GM12878 (cell line): ENCODE data around the gene SPPL3. TPM values are rescaled to one million over a fixed set of nuclear protein-coding genes. Genes with fewer than 3 reads are reported as not detected.

Experiments used
- ATAC-seq: fragments of 200-7000 bp; cut with Tn5 transposase; 3 replicates; pipeline ENCODE4 v1.9.1; 2020; ENCODE audit warnings: mild to moderate bottlenecking, moderate library complexity
- BruUV-seq: library from RNA; stranded (reverse); fragments of 400-500 nt; replicated peaks from 2 replicates; lab custom pipeline; 2021; lab: Mats Ljungman, UMichigan
- CTCF ChIA-PET: fragments of 300-600 bp; sonication (Branson Sonifier 250); formaldehyde crosslinking; extraction: SDS; loops from one replicate; lab custom pipeline; 2021; ENCODE audit warnings: inconsistent platforms; lab: Yijun Ruan, JAX
- POLR2A ChIA-PET: fragments of 350-600 bp; formaldehyde crosslinking; extraction: SDS; loops from one replicate; lab custom pipeline; 2021; ENCODE audit warnings: inconsistent platforms; lab: Charles Lee
- RAD21 ChIA-PET: fragments of 300-600 bp; sonication (Branson Sonifier 250); formaldehyde crosslinking; loops from one replicate; lab custom pipeline; 2023; ENCODE audit warnings: antibody characterized with exemption; ENCODE audit not compliant: unreplicated experiment; lab: Charles Lee
- SMC1A ChIA-PET: fragments of 300-600 bp; sonication (Branson Sonifier 250); formaldehyde crosslinking; loops from one replicate; lab custom pipeline; 2023; ENCODE audit not compliant: unreplicated experiment, uncharacterized antibody; lab: Charles Lee
- DNase-seq: peaks from one replicate; pipeline ENCODE4 v3.0.0-alpha.2; 2011; ENCODE audit warnings: low read depth, low spot score
- FAIRE-seq: peaks from 3 replicates; lab custom pipeline; 2011; peaks lifted over from hg19 to GRCh38; lab: Jason Lieb, UNC
- H2AFZ ChIP-seq: 2 replicates; pipeline ENCODE4 v1.6.0; 2011; ENCODE audit warnings: low read depth, low read length, control low read depth; ENCODE audit not compliant: control insufficient read depth
- H3K27ac ChIP-seq: 2 replicates; pipeline ENCODE4 v1.5.1; 2011; ENCODE audit warnings: control low read depth; ENCODE audit not compliant: control insufficient read depth, insufficient read depth
- H3K27me3 ChIP-seq, 2 experiments: replicated peaks in 1 of 2; 2 replicates each; pipeline versions ENCODE4 v1.6.0 to v1.6.1; 2011; ENCODE audit warnings: low read length in 1 of 2; ENCODE audit not compliant: control insufficient read depth in 2 of 2, insufficient read depth in 2 of 2
- H3K36me3 ChIP-seq, 2 experiments: 2 replicates each; pipeline ENCODE4 v1.5.1; 2011; ENCODE audit warnings: low read length in 1 of 2; ENCODE audit not compliant: control insufficient read depth in 2 of 2, insufficient read depth in 2 of 2
- H3K4me1 ChIP-seq: 2 replicates; pipeline ENCODE4 v1.6.1; 2011; ENCODE audit warnings: mild to moderate bottlenecking, low read length, moderate library complexity, mixed read lengths; ENCODE audit not compliant: control insufficient read depth, insufficient read depth
- H3K4me2 ChIP-seq: 2 replicates; pipeline ENCODE4 v1.6.0; 2011; ENCODE audit warnings: control low read depth; ENCODE audit not compliant: control insufficient read depth, insufficient read depth
- H3K4me3 ChIP-seq: fragments of 200-600 bp; sonication (generic); 2 replicates; pipeline ENCODE4 v1.5.1; 2016
- H3K79me2 ChIP-seq: 2 replicates; pipeline ENCODE4 v1.6.0; 2011; ENCODE audit warnings: low read length; ENCODE audit not compliant: control insufficient read depth, insufficient read depth
- H3K9ac ChIP-seq: 2 replicates; pipeline ENCODE4 v1.8.0; 2011; ENCODE audit warnings: low read length, control low read depth, mixed read lengths; ENCODE audit not compliant: control insufficient read depth, insufficient read depth
- H3K9me3 ChIP-seq: replicated peaks from 3 replicates; pipeline ENCODE4 v1.5.1; 2011; ENCODE audit warnings: mild to moderate bottlenecking, low read length; ENCODE audit not compliant: control insufficient read depth, insufficient read depth
- H4K20me1 ChIP-seq: 2 replicates; pipeline ENCODE4 v1.6.0; 2011; ENCODE audit not compliant: control insufficient read depth, insufficient read depth
- CREB1 ChIP-seq: IDR thresholded peaks from 2 replicates; pipeline ENCODE4 v1.6.1; 2012; ENCODE audit warnings: low read depth, mild to moderate bottlenecking, inconsistent platforms
- CTCF ChIP-seq, 3 experiments: IDR thresholded peaks in 2 of 3; conservative IDR thresholded peaks in 1 of 3; 2 replicates each; pipeline ENCODE4 v1.5.1; 2011; ENCODE audit warnings: low read depth in 3 of 3, low read length in 3 of 3, mild to moderate bottlenecking in 3 of 3, control low read depth in 2 of 3, moderate library complexity in 2 of 3, inconsistent platforms in 1 of 3, mixed read lengths in 1 of 3; ENCODE audit not compliant: control insufficient read depth in 2 of 3, insufficient read depth in 1 of 3; ENCODE audit errors: extremely low read depth in 1 of 3
- EZH2 ChIP-seq: IDR thresholded peaks from 2 replicates; pipeline ENCODE4 v1.6.1; 2012; ENCODE audit warnings: low read depth, mild to moderate bottlenecking, control low read depth, inconsistent platforms, low read length, borderline replicate concordance; ENCODE audit not compliant: control insufficient read depth
- FOXK2 ChIP-seq: fragments of 450-650 bp; IDR thresholded peaks from 2 replicates; pipeline ENCODE4 v1.6.1; 2017; ENCODE audit warnings: mild to moderate bottlenecking, moderate library complexity
- HCFC1 ChIP-seq: fragments of 150-350 bp; IDR thresholded peaks from 2 replicates; pipeline ENCODE4 v1.6.1; 2014; ENCODE audit warnings: low read length
- IKZF1 ChIP-seq: fragments of 450-650 bp; conservative IDR thresholded peaks from 2 replicates; pipeline ENCODE4 v1.6.1; 2017; ENCODE audit warnings: antibody characterized with exemption, mild to moderate bottlenecking
- NR2C1 ChIP-seq: fragments of 450-650 bp; IDR thresholded peaks from 2 replicates; pipeline ENCODE4 v1.6.1; 2017; ENCODE audit warnings: antibody characterized with exemption, mild to moderate bottlenecking, moderate library complexity
- PAX8 ChIP-seq: fragments of 450-650 bp; IDR thresholded peaks from 2 replicates; pipeline ENCODE4 v1.6.1; 2017; ENCODE audit warnings: mild to moderate bottlenecking, moderate library complexity
- RELA ChIP-seq: fragments of 450-650 bp; IDR thresholded peaks from 2 replicates; pipeline ENCODE4 v1.8.0; 2014; ENCODE audit warnings: borderline replicate concordance; ENCODE audit not compliant: partially characterized antibody
- SIN3A ChIP-seq: IDR thresholded peaks from 2 replicates; pipeline ENCODE4 v1.6.1; 2012; ENCODE audit warnings: low read depth, low read length, improper control_type of control experiment
- SKIL ChIP-seq: fragments of 450-650 bp; IDR thresholded peaks from 2 replicates; pipeline ENCODE4 v1.6.1; 2017; ENCODE audit warnings: mild to moderate bottlenecking, low read depth, inconsistent platforms; ENCODE audit not compliant: poor library complexity, severe bottlenecking
- TCF12 ChIP-seq: IDR thresholded peaks from 2 replicates; pipeline ENCODE4 v1.6.1; 2011; ENCODE audit warnings: low read depth, mild to moderate bottlenecking, low read length
- ZBED1 ChIP-seq: IDR thresholded peaks from 2 replicates; pipeline ENCODE4 v1.6.1; 2016; ENCODE audit warnings: borderline replicate concordance
- WGBS: methylation state at CpG from one replicate; pipeline ENCODE4 v1.1.6; 2016; ENCODE audit warnings: low lambda C conversion rate; ENCODE audit not compliant: insufficient replicate concordance, insufficient coverage; ENCODE audit errors: missing lambda C conversion rate; 5-methylcytosine and 5-hydroxymethylcytosine counted together
- in situ Hi-C: fragments of 300-500 bp; cut with MboI; formaldehyde crosslinking; loops from 9 replicates; pipeline ENCODE4 v1.14.3; 2018; ENCODE audit warnings: mixed read lengths
- intact Hi-C: fragments of 100-400 bp; cut with micrococcal nuclease; formaldehyde crosslinking; loops from one replicate; pipeline ENCODE4 v1.14.2; 2022; ENCODE audit not compliant: unreplicated experiment
- polyA plus RNA-seq, 11 experiments: library from polyadenylated mRNA; depleted of rRNA in 4 of 11; unstranded in 6 of 11; stranded (reverse) in 5 of 11; fragments of >200 nt; fragmentation: Nextera tagmentation in 4 of 11; fragmentation: Illumina TruSeq in 1 of 11; extraction: Ambion mirVana in 4 of 11; extraction: Trizol in 1 of 11; gene quantifications; 1 replicate in 1 of 11; 2 replicates in 10 of 11; pipeline versions ENCODE4 v1.2.1 to v1.2.3, GENCODE V29; 2011 to 2016; ENCODE audit warnings: inconsistent platforms in 2 of 11, missing spikeins in 2 of 11, low read depth in 1 of 11
- total RNA-seq, 4 experiments: library from RNA; depleted of rRNA in 3 of 4; stranded (reverse); fragments of >200 nt in 3 of 4; fragmentation: Illumina TruSeq in 1 of 4; extraction: Trizol in 1 of 4; gene quantifications; 2 replicates each; pipeline versions ENCODE4 v1.2.1 to v1.2.3, GENCODE V29; 2013 to 2021
- TF ChIP-seq, protein P1 (sequence below): fragments of 450-650 bp; IDR thresholded peaks from 2 replicates; pipeline ENCODE4 v1.6.1; 2017; ENCODE audit warnings: low read depth, mild to moderate bottlenecking, moderate library complexity

Gene SPPL3
- total and polyA plus RNA-seq, 10 of the 15 experiments (the other 5 are each of a cell fraction or from before 2014, with no cell fraction given), result 4.3 to 45.5 (median 11.7) TPM

GRCh38 chr12:120741476-120742421, 162.4 kb downstream of the SPPL3 start (continued):
- TF ChIP-seq, protein P1, sequence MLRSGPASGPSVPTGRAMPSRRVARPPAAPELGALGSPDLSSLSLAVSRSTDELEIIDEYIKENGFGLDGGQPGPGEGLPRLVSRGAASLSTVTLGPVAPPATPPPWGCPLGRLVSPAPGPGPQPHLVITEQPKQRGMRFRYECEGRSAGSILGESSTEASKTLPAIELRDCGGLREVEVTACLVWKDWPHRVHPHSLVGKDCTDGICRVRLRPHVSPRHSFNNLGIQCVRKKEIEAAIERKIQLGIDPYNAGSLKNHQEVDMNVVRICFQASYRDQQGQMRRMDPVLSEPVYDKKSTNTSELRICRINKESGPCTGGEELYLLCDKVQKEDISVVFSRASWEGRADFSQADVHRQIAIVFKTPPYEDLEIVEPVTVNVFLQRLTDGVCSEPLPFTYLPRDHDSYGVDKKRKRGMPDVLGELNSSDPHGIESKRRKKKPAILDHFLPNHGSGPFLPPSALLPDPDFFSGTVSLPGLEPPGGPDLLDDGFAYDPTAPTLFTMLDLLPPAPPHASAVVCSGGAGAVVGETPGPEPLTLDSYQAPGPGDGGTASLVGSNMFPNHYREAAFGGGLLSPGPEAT, result no peak

GRCh38 chr12:120740871-120741270, 163.3 kb downstream of the SPPL3 start:
- FAIRE-seq (no peak), ATAC-seq (no peak), DNase-seq (no peak)
- intact Hi-C loops, result no loop called here
- Histone ChIP-seq H3K36me3 (no peaks in the 10 kb centered on the region), H3K79me2 (no peaks in the 10 kb centered on the region), H3K9me3 (no peaks in the 10 kb centered on the region), H3K4me1 (no peaks in the 10 kb centered on the region), H3K27ac (no peak overlapping the region), H2AFZ (no peak overlapping the region), H4K20me1 (no peaks in the 10 kb centered on the region), H3K4me2 (no peak overlapping the region), H3K9ac (no peak overlapping the region), H3K27me3 (no peaks in the 10 kb centered on the region), H3K4me3 (no peak overlapping the region)
- CTCF ChIA-PET, result no interaction called here
- SMC1A ChIA-PET, result no interaction called here
- 85% methylated on average over 15 of the region's 15 CpGs for WGBS
- no TSS peak for BruUV-seq
- POLR2A ChIA-PET, result no interaction called here
- in situ Hi-C loops, result no loop called here
- RAD21 ChIA-PET, result interaction anchor here (1.4 kb wide), 1 partner anchor 231 kb away, joined by 3 read pairs; no protein-coding TSS in a partner anchor
- no peak for TF ChIP-seq NR2C1
- no peak for TF ChIP-seq CTCF (IDR thresholded peaks at IDR 0.05 in 2 of 3, conservative IDR thresholded peaks at IDR 0.05 in 1 of 3; ENCODE audit: control insufficient read depth in 2 of 3, extremely low read depth in 1 of 3, insufficient read depth in 1 of 3, low read depth in 3 of 3, low read length in 3 of 3)
- TF ChIP-seq IKZF1, result no peak
- no peak for TF ChIP-seq EZH2
- no peak for TF ChIP-seq PAX8
- TF ChIP-seq HCFC1, result no peak
- no peak for TF ChIP-seq ZBED1
- no peak for TF ChIP-seq TCF12
- no peak for TF ChIP-seq SIN3A
- TF ChIP-seq, protein P1, result no peak
- no peak for TF ChIP-seq FOXK2
- TF ChIP-seq SKIL, result no peak
- no peak for TF ChIP-seq RELA
- TF ChIP-seq CREB1, result no peak
